ENCODE measurements around the gene ASIC3.
"Not testable (repeated sequence)": the region's sequence is repeated elsewhere in the genome, so short reads cannot be mapped to it uniquely, and the experiment has no call there.

ASIC3 gene

DNA sequence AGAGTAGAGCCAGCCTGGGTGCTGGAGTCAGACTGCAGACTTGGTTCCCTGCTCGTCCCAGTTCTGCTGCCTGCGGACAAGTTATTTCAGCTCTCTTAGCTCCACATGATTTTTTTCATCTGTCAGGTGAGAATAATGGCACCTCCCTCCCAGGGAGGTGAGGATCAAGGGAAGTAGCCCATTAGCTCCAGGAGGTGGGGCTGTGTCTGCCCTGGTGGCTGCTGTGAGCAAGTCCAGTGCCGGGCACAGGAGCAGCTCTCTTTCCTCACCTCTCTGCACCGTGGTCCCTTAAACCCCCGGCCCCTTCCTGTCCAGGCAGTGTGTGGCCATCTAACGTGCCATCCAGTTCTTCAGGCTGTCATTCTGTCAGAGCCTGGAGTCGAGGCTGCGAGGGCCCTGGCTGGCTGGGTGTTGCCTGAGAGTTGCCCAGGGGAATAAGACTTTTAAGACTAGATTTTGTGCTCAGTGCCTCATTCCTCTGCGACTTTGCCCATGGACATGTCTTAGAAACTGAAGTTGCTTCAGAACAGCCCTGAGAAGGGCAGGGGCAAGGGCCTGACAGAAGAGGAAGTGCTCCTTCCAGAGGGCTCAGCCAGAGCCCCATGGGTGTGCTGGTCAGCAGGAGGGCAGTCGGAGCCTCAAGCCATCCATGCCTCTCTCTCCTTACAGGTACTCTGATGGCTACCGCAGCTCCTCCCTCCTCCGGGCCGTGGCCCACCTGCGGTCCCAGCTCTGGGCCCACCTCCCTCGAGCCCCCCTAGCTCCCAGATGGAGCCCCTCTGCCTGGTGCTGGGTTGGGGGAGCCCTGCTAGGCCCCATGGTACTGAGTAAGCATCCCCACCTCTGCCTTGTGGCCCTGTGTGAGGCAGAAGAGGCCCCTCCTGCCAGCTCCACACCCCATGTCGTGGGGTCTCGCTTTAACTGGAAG, 15.1 kb upstream of the ASIC3 start:
- no peak for DNase-seq (ENCODE audit: low spot score)

DNA sequence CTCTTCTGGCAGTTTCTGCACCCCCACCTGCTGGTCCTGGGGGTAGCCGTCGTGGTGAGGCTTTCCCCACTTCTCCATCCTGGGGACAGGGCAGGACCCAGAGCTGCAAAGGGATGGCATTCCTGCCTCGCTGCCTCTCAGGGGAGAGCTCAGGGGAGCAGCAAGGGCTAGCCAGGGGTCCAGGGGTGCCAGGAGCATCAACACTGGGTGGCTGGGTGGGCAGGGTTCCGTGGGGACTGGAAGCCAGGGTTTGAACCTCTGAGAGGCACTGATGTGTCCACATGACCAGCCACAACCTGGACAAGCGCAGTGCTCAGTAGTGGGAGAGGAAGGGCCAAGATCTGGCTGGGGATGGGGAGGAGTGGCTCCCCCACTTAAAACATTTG, 14.5 kb upstream of the ASIC3 start:
- no peak for DNase-seq (ENCODE audit: low spot score)

DNA sequence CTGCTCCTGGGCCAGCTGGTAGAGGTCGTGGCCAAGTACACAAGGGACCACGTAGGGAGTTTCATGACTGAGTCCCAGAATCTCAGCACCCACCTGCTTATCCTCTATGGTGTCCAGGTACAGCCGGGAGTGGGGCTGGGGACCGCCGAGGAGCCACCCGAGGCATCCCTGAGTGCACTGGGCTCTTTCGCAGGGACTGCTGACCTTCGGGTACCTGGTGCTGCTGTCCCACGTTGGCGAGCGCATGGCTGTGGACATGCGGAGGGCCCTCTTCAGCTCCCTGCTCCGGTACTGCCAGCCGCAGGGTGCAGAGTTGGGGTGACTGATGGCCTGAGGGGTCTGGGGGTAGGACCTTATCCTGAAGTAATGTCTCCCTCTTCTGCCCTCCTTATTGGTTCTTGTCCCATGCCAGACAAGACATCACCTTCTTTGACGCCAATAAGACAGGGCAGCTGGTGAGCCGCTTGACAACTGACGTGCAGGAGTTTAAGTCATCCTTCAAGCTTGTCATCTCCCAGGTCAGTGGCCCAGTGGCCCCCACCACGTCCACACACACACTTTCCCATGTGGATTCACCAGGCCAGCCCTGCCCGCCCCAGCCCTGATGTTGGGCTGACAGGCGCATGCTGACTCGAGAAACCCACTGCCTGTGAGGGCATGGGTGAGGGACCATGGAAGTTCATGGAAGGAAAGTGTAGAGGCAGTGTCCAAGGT, 13.9 kb upstream of the ASIC3 start:
- DNase-seq (ENCODE audit: low spot score) = no peak

DNA sequence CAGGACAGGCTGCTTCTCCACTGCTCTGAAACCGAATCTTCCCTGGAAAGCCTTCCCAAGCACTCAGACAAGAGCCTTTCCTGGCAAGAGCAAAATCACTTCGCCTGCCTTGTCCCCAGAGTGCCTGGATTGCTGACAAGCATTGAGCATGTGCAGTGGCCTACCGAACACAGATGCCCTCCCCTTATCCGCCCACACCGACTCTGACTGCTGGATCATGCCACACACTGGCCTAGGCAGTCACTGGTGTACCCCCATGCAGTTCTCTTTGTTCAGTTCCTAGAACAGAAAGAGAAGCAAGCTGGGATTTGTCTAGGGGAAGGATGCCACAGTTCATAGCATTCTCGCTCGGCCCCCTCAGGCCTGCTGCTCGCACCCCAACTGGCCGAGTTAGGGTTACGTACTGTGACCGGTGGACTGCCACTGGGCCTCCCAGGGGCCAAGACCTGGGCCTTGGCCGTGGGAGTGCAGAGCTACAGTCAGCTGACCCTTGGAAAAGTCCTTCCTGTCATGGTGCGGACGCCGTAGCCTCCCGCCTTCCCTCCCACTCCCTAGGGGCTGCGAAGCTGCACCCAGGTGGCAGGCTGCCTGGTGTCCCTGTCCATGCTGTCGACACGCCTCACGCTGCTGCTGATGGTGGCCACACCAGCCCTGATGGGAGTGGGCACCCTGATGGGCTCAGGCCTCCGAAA, 13.2 kb upstream of the ASIC3 start:
- DNase-seq (ENCODE audit: low spot score) = no peak

DNA sequence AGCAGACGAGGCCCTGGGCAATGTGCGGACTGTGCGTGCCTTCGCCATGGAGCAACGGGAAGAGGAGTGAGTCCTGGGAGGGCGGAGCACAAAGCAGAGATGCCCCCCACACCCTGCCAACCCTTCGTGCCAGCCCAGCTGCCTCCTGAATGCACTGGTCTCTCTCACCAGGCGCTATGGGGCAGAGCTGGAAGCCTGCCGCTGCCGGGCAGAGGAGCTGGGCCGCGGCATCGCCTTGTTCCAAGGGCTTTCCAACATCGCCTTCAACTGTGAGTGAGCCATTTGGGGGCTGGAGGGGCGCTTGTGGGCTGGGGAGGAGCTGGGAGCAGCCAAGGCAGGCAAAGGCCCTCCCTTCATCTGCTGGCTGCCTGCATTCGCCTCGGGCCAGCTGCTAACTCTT, 12.4 kb upstream of the ASIC3 start:
- no peak for DNase-seq (ENCODE audit: low spot score)

DNA sequence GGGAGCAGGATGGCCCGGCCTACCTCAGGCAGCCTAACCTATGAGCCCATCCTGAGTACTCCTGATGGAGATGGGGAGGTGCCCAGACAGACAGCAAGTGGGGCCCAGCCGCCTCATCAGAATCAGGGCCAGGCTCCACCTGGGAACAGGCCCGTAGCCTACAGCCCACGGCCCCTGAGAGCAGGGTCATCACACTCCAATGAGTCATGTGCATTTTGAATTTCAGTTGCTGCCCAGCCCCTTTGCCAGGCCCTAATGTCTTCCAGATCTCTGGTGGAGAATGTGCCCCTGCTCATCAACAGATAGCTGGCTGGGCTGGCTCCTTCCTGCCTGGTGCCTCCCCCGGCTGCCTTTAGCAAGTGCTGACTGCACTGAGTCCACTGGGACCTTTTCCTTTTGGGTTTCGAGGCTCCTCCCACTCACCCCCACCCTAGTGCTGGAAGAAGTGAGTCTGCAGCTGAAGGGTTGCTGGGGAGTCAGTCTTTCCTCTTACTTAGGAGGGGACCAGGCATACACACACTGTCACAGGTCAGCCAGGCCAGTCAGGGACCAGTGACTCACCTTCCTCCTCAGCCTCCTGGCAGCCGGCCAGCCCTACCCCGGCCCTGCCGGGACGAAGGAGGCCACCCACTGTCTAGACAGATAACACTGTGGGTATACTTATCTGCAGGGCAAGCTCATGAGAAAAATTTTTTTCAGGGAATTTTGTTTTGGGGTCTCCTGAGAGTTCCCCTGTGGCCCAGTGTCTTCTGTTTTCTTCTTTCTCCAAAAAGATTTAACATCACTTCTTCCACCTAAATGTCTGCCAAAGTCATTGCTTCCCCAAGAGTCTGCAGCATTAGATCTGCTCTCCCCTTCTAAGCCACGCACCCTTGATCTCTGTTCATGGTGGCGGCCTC, 9.1 kb upstream of the ASIC3 start:
- no peak for DNase-seq (ENCODE audit: low spot score)

DNA sequence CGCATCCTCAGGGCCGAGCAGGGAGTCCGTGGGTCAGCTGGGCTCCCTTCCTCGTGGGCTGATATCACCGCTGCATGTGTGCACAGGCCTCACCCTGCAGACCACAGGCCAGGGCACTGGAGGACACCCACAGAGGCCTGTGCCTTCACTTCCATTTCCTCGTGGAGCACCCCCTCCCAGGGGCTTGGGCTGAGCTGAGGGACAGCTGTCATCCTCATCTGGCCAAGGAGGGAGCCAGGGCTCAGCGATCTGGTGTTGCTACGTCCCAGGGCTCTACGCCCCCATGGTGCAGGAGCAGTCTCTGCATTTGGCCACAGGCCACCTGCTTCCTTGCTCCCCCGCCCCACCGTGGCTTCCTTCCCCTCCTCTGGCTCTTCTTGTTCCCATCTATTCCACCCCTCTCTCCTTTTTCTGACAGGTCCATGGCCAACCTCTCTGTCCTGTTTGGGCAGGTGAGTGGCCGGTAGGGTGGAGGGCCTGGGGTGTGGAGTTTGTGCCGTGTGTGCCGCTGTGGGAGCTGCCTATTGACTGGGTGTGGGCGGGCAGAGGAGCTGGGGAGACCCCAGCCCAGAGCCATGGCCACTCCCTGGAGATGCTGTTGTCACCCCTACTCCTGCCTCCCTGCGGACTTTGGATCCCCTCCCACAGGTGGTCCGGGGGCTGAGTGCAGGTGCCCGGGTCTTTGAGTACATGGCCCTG, 8.3 kb upstream of the ASIC3 start:
- DNase-seq (ENCODE audit: low spot score) = no peak

DNA sequence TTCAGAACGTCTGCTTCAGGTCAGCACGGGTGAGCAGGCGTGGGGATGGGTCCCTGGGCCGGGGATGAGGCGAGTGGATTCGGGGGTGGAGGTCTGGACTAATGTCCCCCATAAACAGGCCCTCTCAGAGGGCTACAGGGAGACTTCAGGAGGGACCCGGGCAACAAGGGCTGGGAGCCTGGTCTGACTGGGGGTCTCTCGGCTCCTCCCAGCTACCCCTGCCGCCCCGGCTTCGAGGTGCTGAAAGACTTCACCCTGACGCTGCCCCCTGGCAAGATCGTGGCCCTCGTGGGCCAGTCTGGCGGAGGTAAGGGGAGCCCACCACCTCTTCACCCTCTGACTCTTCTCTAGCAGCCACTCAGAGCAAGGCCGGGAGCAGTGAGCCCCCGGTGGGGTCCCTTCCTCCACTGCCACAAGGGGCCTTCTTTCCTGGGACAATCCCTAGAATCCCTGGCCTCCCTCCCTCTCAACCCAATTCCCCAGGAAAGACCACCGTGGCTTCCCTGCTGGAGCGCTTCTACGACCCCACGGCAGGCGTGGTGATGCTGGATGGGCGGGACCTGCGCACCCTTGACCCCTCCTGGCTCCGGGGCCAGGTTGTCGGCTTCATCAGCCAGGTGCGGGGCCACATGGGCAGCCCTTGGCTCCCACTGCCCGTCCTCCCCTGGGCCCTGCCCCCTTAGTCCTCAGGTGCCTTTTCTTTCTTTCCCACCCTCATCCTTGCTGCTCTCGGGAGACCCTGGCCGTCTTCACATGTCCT, 7.5 kb upstream of the ASIC3 start:
- no peak for DNase-seq (ENCODE audit: low spot score)

DNA sequence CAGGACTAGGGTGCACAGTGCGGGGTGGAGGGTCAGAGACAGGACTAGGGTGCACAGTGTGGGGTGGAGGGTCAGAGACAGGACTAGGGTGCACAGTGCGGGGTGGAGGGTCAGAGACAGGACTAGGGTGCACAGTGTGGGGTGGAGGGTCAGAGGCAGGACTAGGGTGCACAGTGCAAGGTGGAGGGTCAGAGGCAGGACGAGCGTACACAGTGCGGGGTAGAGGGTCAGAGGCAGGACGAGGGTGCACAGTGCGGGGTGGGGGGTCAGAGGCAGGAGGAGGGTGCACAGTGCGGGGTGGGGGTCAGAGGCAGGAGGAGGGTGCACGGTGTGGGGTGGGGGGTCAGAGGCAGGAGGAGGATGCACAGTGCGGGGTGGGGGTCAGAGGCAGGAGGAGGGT, 4.9 kb upstream of the ASIC3 start:
- DNase-seq (ENCODE audit: low spot score) = not testable (repeated sequence)

DNA sequence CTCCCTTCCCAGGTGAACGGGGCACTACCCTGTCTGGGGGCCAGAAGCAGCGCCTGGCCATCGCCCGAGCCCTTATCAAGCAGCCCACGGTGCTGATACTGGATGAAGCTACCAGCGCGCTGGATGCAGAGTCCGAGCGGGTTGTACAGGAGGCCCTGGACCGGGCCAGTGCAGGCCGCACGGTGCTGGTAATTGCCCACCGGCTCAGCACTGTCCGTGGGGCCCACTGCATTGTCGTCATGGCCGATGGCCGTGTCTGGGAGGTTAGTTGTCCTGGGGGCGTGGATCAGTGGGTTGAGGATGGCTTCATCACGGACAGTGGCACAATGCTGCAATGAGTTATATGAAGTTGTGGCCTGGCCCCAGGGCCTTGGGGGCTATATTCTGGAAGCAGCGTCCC, 4.4 kb upstream of the ASIC3 start:
- DNase-seq (ENCODE audit: low spot score) = no peak

DNA sequence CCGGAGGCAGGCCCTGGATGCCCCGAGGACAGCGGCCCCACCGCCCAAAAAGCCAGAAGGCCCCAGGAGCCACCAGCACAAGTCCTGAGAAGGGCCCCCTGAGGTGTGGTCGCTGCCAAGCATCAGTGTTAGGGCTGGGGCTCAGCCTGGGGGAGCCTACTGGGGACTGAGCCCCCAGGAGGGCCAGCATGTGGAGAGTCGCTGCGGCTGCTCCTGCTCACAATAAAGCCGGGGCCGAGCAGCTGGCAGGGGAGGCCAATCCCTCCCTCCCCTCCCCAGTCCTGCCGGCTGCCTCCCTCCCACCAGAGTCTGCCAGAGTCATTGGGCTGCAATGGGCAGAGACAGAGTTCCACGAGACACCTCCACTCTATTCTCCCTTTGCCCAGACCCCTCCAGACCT, 3.1 kb upstream of the ASIC3 start:
- DNase-seq (ENCODE audit: low spot score) = no peak

DNA sequence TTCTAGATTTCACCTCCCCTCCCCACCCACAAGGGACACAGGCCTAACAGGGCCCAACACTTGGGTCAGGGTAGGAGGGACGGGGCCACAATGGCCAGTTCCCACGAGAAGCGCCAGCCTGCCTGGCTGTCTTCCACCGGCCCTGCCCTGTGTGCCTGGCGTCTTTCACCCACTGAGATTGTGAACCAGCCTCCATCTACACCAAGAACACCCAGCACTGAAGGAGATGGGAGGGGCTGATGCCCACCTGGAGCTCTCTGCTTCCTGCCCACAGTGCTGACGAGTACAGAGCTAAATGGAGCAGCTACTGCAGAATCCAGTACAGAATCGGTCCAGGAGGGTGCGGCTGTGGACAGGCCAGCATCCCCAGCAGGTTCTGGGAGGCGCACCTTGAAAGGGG, 2.4 kb upstream of the ASIC3 start:
- DNase-seq (ENCODE audit: low spot score) = no peak

DNA sequence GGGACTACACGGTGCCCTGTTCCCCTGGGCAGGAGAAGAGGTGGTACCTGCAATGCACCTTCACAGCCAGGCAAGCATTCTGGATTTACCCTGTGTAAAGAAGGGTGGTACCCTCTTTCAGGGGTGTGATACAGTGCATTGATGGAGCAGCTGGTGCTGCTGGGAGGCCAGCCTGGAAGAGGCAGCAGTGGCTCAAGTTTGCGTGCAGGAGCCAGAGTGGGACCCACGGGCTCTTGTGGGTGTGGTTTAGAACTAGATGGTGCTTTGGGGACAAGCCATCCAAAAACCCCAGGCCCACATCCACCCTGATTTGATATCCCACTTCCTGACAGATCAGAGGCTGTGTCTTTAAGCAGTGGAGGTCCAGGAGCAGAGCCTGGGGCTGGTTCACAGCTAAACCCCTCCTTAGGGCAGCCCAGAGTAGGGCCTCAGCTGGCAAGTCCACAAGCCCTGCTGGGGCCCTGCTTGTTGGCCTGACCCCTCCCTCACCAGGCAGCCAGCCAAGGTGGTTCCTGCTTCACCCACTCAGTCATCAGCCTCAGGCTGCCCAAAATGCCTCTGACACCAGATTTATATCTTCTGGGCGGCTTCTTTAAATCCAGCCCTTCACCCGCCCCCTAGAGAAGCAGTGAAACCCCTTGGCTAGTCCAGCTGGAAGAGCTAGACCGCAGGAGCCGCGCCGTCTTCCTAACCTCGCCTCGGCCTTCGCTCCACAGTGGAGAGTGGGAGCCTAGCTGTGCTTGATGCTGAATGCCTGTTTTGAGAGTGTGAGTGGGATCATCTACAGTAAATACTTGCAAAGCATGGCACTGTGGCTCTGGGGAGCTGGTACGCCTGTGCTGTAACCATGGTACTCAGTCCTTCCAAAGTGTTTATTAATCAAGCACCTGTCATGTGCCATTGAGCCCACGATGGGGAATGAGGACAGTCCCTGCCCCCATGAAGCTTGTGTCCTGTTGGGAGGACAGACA, 1.4 kb upstream of the ASIC3 start:
- no peak for DNase-seq (ENCODE audit: low spot score)

DNA sequence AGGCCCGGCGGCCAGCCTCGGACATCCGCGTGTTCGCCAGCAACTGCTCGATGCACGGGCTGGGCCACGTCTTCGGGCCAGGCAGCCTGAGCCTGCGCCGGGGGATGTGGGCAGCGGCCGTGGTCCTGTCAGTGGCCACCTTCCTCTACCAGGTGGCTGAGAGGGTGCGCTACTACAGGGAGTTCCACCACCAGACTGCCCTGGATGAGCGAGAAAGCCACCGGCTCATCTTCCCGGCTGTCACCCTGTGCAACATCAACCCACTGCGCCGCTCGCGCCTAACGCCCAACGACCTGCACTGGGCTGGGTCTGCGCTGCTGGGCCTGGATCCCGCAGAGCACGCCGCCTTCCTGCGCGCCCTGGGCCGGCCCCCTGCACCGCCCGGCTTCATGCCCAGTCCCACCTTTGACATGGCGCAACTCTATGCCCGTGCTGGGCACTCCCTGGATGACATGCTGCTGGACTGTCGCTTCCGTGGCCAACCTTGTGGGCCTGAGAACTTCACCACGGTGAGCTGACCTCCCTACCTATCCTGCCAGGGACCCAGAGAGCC, 656 bp downstream of the ASIC3 start:
- DNase-seq (ENCODE audit: low spot score) = no peak

DNA sequence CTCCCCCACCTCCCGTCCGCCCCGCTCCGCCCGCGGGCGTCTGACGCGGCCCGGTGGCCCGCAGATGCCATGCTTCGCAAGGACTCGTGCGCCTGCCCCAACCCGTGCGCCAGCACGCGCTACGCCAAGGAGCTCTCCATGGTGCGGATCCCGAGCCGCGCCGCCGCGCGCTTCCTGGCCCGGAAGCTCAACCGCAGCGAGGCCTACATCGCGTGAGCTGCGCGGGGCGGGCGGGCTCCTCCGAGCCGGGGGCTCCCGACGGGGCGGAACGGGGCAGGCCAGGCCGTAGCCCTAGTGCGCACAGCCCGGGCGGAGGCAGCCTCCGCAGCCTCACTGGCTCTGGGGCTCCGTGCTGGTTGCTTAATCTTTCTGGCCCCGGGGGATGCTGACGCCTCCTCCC, 2.8 kb downstream of the ASIC3 start:
- no peak for DNase-seq (ENCODE audit: low spot score)

DNA sequence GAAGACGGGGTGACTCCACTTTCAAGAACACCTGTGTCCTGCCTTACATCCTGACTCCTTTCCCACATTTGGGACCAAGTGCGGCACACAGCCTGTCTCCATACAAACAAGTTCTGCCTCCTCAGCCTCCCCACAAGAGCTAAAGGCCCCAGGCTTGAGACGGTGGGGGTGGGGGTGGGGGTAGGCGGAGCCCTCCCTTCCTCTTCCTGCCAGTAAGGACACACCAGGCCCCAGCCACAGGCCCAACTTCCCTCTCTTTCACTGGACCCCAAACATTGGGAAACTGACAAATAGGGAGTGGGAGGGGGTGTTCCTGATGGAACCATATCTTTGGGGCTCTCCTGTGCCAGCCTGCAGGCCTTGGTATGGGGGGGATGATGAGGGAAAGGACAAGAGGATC, 4.8 kb downstream of the ASIC3 start:
- no peak for DNase-seq (ENCODE audit: low spot score)

DNA sequence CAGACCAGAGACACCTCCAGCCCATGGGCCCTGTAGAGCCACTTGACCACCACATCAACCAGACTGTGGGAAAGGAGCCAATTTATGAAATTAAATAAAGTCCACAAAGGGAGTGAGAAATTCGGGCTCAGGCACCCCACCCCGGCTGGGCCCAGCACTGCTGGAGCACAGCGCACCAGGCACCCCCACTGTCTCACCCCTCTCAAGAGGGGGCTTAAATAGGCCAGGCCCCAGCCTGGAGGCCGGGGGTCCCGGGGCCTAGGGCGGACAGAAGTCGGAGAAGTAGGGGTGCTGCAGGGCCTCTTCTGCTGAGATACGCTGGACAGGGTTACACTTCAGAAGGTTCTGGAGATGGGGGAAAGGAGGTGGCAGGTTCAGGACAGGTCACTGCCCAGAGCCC, 5.4 kb downstream of the ASIC3 start:
- no peak for DNase-seq (ENCODE audit: low spot score)

DNA sequence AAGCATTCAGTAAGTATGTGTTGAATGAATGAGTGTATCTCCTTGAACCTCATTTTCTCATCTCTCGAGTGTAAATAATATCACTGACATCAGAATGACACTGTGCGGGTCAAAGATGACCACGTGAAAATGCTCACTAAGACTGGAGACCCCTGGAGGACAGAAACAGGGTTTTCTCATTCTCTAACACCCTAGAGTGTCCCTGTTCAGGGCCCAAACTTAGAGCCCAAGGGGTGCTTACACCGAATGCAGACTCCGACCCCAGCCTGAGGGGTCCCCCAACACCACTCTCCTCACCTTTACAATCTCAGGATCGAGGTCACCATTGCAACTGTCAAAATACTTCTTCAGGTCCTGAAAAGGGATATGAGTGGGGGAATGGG, 7.9 kb downstream of the ASIC3 start:
- no peak for DNase-seq (ENCODE audit: low spot score)
